Left ventricle myocardium inferior (tissue), 1 donor: ENCODE data around the gene AK9. TPM values are rescaled to one million over a fixed set of nuclear protein-coding genes. Genes with fewer than 3 reads are reported as not detected.
"Not testable (repeated sequence)": the region's sequence is repeated elsewhere in the genome, so short reads cannot be mapped to it uniquely, and the experiment has no call there.

Source experiments
- DNase-seq: peaks from one replicate; pipeline ENCODE4 v3.0.0-alpha.2; 2020
- H3K27ac ChIP-seq: fragments of 200-600 bp; replicated peaks from 2 replicates; pipeline ENCODE4 v1.8.0; 2021
- H3K27me3 ChIP-seq: fragments of 200-600 bp; 2 replicates; pipeline ENCODE4 v1.8.0; 2021; ENCODE audit warnings: low read depth
- H3K36me3 ChIP-seq: fragments of 200-600 bp; 2 replicates; pipeline ENCODE4 v1.8.0; 2021
- H3K4me1 ChIP-seq: fragments of 200-600 bp; 2 replicates; pipeline ENCODE4 v1.8.0; 2021
- H3K4me3 ChIP-seq: fragments of 200-600 bp; 2 replicates; pipeline ENCODE4 v1.8.0; 2021; ENCODE audit warnings: mild to moderate bottlenecking, moderate library complexity
- H3K9me3 ChIP-seq: fragments of 200-600 bp; replicated peaks from 2 replicates; pipeline ENCODE4 v1.8.0; 2021
- CTCF ChIP-seq: fragments of 200-600 bp; IDR thresholded peaks from 2 replicates; pipeline ENCODE4 v1.8.0; 2021; ENCODE audit warnings: antibody characterized with exemption, mild to moderate bottlenecking, borderline replicate concordance
- intact Hi-C: fragments of 100-400 bp; cut with micrococcal nuclease; formaldehyde crosslinking; loops from one replicate; pipeline ENCODE4 v1.11.0; 2022
- total RNA-seq: library from RNA; stranded (reverse); fragmentation: NEBNext Ultra II Directional; extraction: Animal tissue kit (Norgen Biotek cat#: 25700); gene quantifications from one replicate; pipeline ENCODE4 v1.2.1, GENCODE V29; 2021
- donor health status: DM: no; HTN: yes; CAD: no; lungs with severe emphysema.

Gene AK9
- total RNA-seq, 1 donor from 2014 or later: 12.6 TPM

GRCh38 chr6:109717971-109718370 lies 27.0 kb upstream of the AK9 start:
- H3K9me3 ChIP-seq: no peaks in the 10 kb centered on the region
- intact Hi-C loops: loop anchor here (10.0 kb wide), 1 partner anchor 67 kb away; no protein-coding TSS in a partner anchor
- H3K27me3 ChIP-seq: no peaks in the 10 kb centered on the region
- TF ChIP-seq CTCF: no peak
- peaks cover 14% of the 10 kb centered on the region for H3K4me1 ChIP-seq
- no peak for DNase-seq
- H3K4me3 ChIP-seq: no peak overlapping the region
- H3K36me3 ChIP-seq: peaks cover 24% of the 10 kb centered on the region
- H3K27ac ChIP-seq: no peak overlapping the region

DNA sequence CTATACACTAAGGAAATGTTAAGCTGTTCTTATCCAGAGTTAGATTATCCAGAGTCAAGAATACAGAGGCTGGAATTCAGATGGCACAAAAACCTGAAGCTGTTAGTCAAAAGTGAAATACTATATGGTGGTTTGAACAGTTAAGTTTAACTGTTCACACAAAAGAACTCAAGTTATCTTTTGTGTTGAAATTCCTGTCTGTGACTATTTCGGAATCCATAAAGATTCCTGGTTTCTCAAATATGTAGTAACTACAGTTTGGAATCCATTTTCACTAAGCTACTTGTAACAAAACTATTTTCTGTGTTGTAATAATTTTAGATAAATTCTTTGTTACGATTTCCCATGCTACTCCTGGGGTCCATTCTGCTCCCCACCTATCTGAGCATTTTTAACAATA lies 24.6 kb upstream of the AK9 start:
- Histone ChIP-seq H3K36me3 (peaks cover 24% of the 10 kb centered on the region), H3K27me3 (no peaks in the 10 kb centered on the region), H3K4me1 (no peaks in the 10 kb centered on the region), H3K4me3 (no peak overlapping the region), H3K9me3 (no peaks in the 10 kb centered on the region), H3K27ac (no peak overlapping the region)
- no peak for TF ChIP-seq CTCF
- no peak for DNase-seq
- intact Hi-C loops: loop anchor here (10.0 kb wide), 1 partner anchor 69 kb away; no protein-coding TSS in a partner anchor

DNA sequence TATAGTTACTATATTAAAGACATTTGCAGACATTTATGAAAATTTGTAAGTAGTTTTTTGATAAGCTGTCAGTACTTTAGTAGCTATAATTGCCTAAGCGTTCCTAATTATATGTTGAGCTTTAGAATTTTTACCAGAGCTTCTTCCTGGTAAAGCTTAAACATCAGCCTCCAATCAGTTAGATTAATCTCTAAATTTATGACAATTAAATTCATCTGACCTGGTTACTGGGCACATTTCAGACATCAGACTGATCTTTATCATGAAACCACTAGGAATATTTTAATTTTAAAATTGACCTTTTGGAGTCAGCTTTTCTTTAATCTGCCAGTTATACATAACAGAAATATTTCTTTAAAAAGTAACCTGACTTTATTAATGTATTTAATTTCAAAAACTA lies 23.6 kb upstream of the AK9 start:
- intact Hi-C loops: loop anchor here (10.0 kb wide), 1 partner anchor 70 kb away; no protein-coding TSS in a partner anchor
- no peak overlapping the region for H3K27ac ChIP-seq
- no peak overlapping the region for H3K4me3 ChIP-seq
- H3K9me3 ChIP-seq: peaks cover under 1% of the 10 kb centered on the region
- no peaks in the 10 kb centered on the region for H3K4me1 ChIP-seq
- no peaks in the 10 kb centered on the region for H3K27me3 ChIP-seq
- peaks cover 24% of the 10 kb centered on the region for H3K36me3 ChIP-seq
- TF ChIP-seq CTCF: no peak
- no peak for DNase-seq

DNA sequence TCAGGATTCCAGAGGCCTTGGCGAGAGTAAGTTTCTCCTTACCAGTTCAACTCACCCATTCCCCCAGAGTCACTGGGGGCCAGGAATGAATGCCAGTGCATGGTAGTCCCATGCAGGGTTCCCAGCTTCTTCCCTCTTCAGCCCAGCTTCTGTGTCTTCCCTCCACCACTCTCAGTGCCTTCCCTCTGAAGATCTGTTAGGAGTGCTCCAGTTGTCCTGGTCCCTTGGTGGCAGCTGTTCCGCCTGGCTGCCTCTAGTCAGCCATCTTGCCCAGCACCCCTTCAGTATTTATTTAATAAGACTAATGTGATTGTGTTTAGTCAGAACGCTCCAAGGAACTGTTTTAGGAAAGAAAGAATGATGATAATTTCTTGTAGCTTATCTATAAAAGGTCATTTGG lies 23.2 kb upstream of the AK9 start:
- peaks cover 19% of the 10 kb centered on the region for H3K36me3 ChIP-seq
- no peak for DNase-seq
- H3K27ac ChIP-seq: no peak overlapping the region
- TF ChIP-seq CTCF: no peak
- H3K27me3 ChIP-seq: no peaks in the 10 kb centered on the region
- no peaks in the 10 kb centered on the region for H3K4me1 ChIP-seq
- H3K4me3 ChIP-seq: no peak overlapping the region
- intact Hi-C loops: loop anchor here (10.0 kb wide), 1 partner anchor 71 kb away; no protein-coding TSS in a partner anchor
- peaks cover 5% of the 10 kb centered on the region for H3K9me3 ChIP-seq

DNA sequence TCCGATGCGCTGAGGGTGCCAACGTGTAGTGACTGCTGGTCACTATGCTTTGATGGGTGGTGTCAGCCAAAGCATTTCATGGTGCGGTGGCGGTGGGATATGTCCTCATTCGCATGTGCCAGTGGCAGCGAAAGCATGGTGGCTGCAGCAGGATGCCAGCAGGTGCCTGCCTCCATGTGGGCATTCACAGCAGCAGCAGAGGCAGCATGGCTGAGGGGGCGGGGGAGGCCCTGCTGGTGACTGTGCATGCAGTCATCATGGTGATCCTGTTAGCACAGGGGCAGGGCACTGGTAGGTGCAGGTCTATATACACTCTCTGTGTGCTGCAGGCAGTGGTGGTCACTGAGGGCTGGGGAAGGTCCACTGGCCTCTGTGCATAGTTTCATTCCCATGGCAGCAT lies 22.1 kb upstream of the AK9 start:
- no peak overlapping the region for H3K4me3 ChIP-seq
- H3K27me3 ChIP-seq: no peaks in the 10 kb centered on the region
- no peak for TF ChIP-seq CTCF
- H3K36me3 ChIP-seq: peaks cover 10% of the 10 kb centered on the region
- H3K4me1 ChIP-seq: no peaks in the 10 kb centered on the region
- H3K9me3 ChIP-seq: peaks cover 16% of the 10 kb centered on the region
- intact Hi-C loops: loop anchor here (10.0 kb wide), 1 partner anchor 72 kb away; no protein-coding TSS in a partner anchor
- no peak for DNase-seq
- no peak overlapping the region for H3K27ac ChIP-seq

DNA sequence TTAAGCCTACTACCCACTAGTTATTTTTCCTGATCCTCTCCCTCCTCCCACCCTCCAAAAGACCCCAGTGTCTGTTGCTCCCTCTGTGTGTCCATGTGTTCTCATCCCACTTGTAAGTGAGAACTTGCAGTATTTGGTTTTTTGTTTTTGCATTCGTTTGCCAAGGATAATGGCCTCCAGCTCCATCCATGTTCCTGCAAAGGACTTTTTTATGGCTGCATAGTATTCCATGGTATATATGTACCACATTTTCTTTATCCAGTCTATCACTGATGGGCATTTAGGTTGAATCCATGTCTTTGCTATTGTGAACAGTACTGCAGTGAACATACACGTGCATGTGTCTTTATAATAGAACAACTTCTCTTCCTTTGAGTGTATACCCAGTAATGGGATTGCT lies 17.1 kb upstream of the AK9 start:
- not testable (repeated sequence) for H3K27ac ChIP-seq, H3K36me3 ChIP-seq, H3K4me3 ChIP-seq, H3K27me3 ChIP-seq, DNase-seq
- H3K9me3 ChIP-seq: peaks cover 17% of the 10 kb centered on the region
- H3K4me1 ChIP-seq: peaks cover 12% of the 10 kb centered on the region
- intact Hi-C loops: loop anchor here (5.0 kb wide), 1 partner anchor 329 kb away; no protein-coding TSS in a partner anchor
